Fibroblast of lung (primary cell): Measurements from ENCODE around the gene CARD10.

Source experiments
- EZH2 ChIP-seq: IDR thresholded peaks from 2 replicates; pipeline ENCODE4 v1.5.1; 2012; ENCODE audit warnings: low read length, control low read depth, mild to moderate bottlenecking; ENCODE audit errors: missing control alignments
- TF ChIP-seq, protein P1 (sequence below), 2 donors: IDR thresholded peaks in 1 of 2; conservative IDR thresholded peaks in 1 of 2; 1 replicate in 1 of 2; 2 replicates in 1 of 2; pipeline ENCODE4 v1.5.1; 2011 to 2012; ENCODE audit warnings: low read length in 2 of 2, control low read depth in 1 of 2, inconsistent platforms in 1 of 2, low read depth in 1 of 2, mild to moderate bottlenecking in 1 of 2

DNA sequence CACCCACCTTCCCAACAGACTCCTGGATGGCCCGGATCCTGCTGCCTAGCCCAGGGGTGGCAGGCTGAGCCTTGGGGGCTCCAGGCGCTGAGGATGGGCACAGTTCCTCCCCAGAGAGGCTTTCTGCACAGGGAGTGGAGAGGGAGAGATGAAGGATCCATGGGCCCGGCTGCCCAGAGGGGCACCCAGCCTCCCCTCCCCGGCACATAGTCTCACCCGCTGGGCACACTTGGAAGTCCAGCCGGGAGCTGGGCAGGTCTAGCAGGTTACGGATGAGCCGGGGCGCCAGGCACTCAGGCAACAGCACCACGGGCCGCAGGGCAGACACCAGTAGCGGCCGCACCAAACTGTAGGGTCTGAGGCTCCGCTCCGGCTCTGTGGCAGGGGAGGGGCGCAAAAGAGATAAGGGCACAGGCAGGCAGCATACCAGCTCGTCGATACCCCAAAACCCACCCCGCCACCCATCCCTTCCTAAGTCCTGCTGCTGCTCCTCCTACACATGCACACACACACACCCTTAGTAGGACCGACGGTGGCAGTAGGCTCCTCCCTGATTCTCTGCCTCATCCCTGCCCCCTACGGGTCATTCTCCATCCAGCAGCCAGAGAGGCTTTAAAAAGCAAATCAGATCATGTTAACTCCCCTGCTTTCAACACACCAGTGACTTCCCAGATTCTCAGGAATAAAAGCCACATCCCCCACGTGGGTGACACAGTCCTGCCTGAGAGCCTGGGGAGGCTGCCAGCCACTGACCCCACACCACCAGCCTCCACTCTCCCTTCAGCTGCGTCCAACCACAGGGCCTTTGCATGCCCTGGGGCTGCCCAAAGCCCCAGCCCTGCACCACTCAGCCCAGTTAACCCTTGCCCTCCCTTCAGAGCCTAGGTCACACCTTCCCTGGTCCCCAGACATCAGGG is 26.5 kb downstream of the CARD10 start:
- TF ChIP-seq, protein P1, sequence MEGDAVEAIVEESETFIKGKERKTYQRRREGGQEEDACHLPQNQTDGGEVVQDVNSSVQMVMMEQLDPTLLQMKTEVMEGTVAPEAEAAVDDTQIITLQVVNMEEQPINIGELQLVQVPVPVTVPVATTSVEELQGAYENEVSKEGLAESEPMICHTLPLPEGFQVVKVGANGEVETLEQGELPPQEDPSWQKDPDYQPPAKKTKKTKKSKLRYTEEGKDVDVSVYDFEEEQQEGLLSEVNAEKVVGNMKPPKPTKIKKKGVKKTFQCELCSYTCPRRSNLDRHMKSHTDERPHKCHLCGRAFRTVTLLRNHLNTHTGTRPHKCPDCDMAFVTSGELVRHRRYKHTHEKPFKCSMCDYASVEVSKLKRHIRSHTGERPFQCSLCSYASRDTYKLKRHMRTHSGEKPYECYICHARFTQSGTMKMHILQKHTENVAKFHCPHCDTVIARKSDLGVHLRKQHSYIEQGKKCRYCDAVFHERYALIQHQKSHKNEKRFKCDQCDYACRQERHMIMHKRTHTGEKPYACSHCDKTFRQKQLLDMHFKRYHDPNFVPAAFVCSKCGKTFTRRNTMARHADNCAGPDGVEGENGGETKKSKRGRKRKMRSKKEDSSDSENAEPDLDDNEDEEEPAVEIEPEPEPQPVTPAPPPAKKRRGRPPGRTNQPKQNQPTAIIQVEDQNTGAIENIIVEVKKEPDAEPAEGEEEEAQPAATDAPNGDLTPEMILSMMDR (conservative IDR thresholded peaks at IDR 0.05 in 1 of 2, IDR thresholded peaks at IDR 0.05 in 1 of 2; ENCODE audit: low read depth in 1 of 2, low read length in 2 of 2): peak; percentile 37 to 66
- TF ChIP-seq EZH2: no peak
